Stimulated activated CD8-positive, alpha-beta memory T cell treated with anti-CD3 and anti-CD28 coated beads, Interleukin-15, amount 100 ng/mL, for 1 hour (primary cell): ENCODE data around the gene CD300E.
"Not testable (repeated sequence)": the region's sequence is repeated elsewhere in the genome, so short reads cannot be mapped to it uniquely, and the experiment has no call there.

Experiments
- DNase-seq: peaks from one replicate; pipeline ENCODE4 v3.0.0-alpha.2; 2020; ENCODE audit warnings: low read depth

Gene CD300E

GRCh38 chr17:74598346-74599022 is 25.1 kb downstream of the CD300E start:
- DNase-seq = no peak

- no peak for DNase-seq
Measured at GRCh38 chr17:74597069-74597790, 26.3 kb downstream of the CD300E start.

- no peak for DNase-seq
Measured at GRCh38 chr17:74595037-74595750, 28.3 kb downstream of the CD300E start.

GRCh38 chr17:74592087-74592990 is 31.2 kb downstream of the CD300E start, which contains the start of gene CD300LD:
CD300LD (minus strand) TSS chr17:74592283; CDS start chr17:74592202, 81 bp downstream.
- DNase-seq = no peak

- no peak for DNase-seq
Measured at GRCh38 chr17:74591503-74591902, 32.0 kb downstream of the CD300E start.

GRCh38 chr17:74585711-74586110 is 37.8 kb downstream of the CD300E start:
- DNase-seq = no peak

- no peak for DNase-seq
Measured at GRCh38 chr17:74584292-74585060, 39.1 kb downstream of the CD300E start.

- no peak for DNase-seq
Measured at GRCh38 chr17:74582633-74583032, 40.9 kb downstream of the CD300E start.

GRCh38 chr17:74579900-74580299 is 43.6 kb downstream of the CD300E start:
- no peak for DNase-seq

- DNase-seq = no peak
Measured at GRCh38 chr17:74578979-74579378, 44.6 kb downstream of the CD300E start.

- no peak for DNase-seq
Measured at GRCh38 chr17:74574489-74575142, 48.9 kb downstream of the CD300E start.

GRCh38 chr17:74573635-74574034 is 49.9 kb downstream of the CD300E start:
- not testable (repeated sequence) for DNase-seq

- no peak for DNase-seq
Measured at GRCh38 chr17:74573169-74573568, 50.4 kb downstream of the CD300E start.

GRCh38 chr17:74571621-74572270 is 51.8 kb downstream of the CD300E start:
- no peak for DNase-seq

- DNase-seq = no peak
Measured at GRCh38 chr17:74569020-74570003, 54.2 kb downstream of the CD300E start.

GRCh38 chr17:74568106-74568873 is 55.2 kb downstream of the CD300E start:
- DNase-seq = no peak

GRCh38 chr17:74567397-74567796 is 56.1 kb downstream of the CD300E start, which contains the start of gene CD300H:
CD300H (minus strand) TSS chr17:74567509.
- no peak for DNase-seq
